Stromal cell of bone marrow (primary cell): ENCODE measurements around the gene SMPD1.
A peak's percentile ranks its signal among the peaks of the same experiment; 100 is the strongest.

ENCODE experiments used
- DNase-seq: peaks from one replicate; pipeline ENCODE4 v3.0.0-alpha.2; 2012; ENCODE audit warnings: low read depth

SMPD1 gene

GRCh38 chr11:6389905-6390717 lies at the start of gene SMPD1:
SMPD1 (plus strand) TSS chr11:6390474; CDS start chr11:6390599, 125 bp downstream.
- peak; percentile 79 for DNase-seq

- no peak for DNase-seq
These were observed 44.9 kb upstream of the SMPD1 start for GRCh38 chr11:6345366-6345765.

- no peak for DNase-seq
These were observed 40.2 kb upstream of the SMPD1 start for GRCh38 chr11:6350043-6350442.

- DNase-seq, result no peak
These were observed 39.8 kb upstream of the SMPD1 start for GRCh38 chr11:6350486-6350885.

GRCh38 chr11:6351782-6352382 lies 38.4 kb upstream of the SMPD1 start:
- DNase-seq, result no peak

GRCh38 chr11:6353367-6353987 lies 36.8 kb upstream of the SMPD1 start:
- DNase-seq, result peak; percentile 8

GRCh38 chr11:6354651-6355485 lies 35.4 kb upstream of the SMPD1 start:
- DNase-seq, result peak; percentile 74

- no peak for DNase-seq
These were observed 33.7 kb upstream of the SMPD1 start for GRCh38 chr11:6356503-6357055.

- peak; percentile 88 for DNase-seq
These were observed 33.1 kb upstream of the SMPD1 start for GRCh38 chr11:6357222-6357621.

- no peak for DNase-seq
These were observed 30.1 kb upstream of the SMPD1 start for GRCh38 chr11:6360183-6360582.

- no peak for DNase-seq
These were observed 27.9 kb upstream of the SMPD1 start for GRCh38 chr11:6362185-6362872.

- DNase-seq, result peak; percentile 64
These were observed 27.2 kb upstream of the SMPD1 start for GRCh38 chr11:6362873-6363678.

- DNase-seq, result no peak
These were observed 24.6 kb upstream of the SMPD1 start for GRCh38 chr11:6365659-6366058.

GRCh38 chr11:6371825-6372224 lies 18.4 kb upstream of the SMPD1 start:
- DNase-seq, result no peak

GRCh38 chr11:6377902-6378639 lies 12.2 kb upstream of the SMPD1 start:
- no peak for DNase-seq

GRCh38 chr11:6378640-6378989 lies 11.7 kb upstream of the SMPD1 start:
- no peak for DNase-seq

- no peak for DNase-seq
These were observed 5.1 kb upstream of the SMPD1 start for GRCh38 chr11:6385046-6385777.

GRCh38 chr11:6387811-6388599 lies 2.3 kb upstream of the SMPD1 start:
- no peak for DNase-seq
